Stomach (tissue), 4 donors: Measurements from ENCODE around the gene DNM3.

Source experiments
- CTCF ChIP-seq, 7 experiments: fragments of 450-650 bp in 4 of 7; fragments of 200-600 bp in 3 of 7; sonication (generic) in 3 of 7; IDR thresholded peaks; one replicate each; pipeline ENCODE4 v1.5.1; 2016 to 2019; ENCODE audit warnings: antibody characterized with exemption in 7 of 7, control low read depth in 2 of 7, mild to moderate bottlenecking in 1 of 7
- POLR2A ChIP-seq, 4 donors: fragments of 450-650 bp; IDR thresholded peaks; one replicate each; pipeline ENCODE4 v1.6.1; 2016; ENCODE audit warnings: antibody characterized with exemption in 4 of 4, control low read depth in 2 of 4, mild to moderate bottlenecking in 1 of 4, moderate library complexity in 1 of 4

- TF ChIP-seq CTCF (IDR thresholded peaks at IDR 0.05) (no peak), POLR2A (IDR thresholded peaks at IDR 0.05) (no peak)
These were observed 165.4 kb downstream of the DNM3 start for GRCh38 chr1:172006660-172007059.
